HG03103 (cell line): ENCODE results near the gene BCKDK.
A peak's percentile ranks its signal among the peaks of the same experiment; 100 is the strongest.
"Not testable (repeated sequence)": the region's sequence is repeated elsewhere in the genome, so short reads cannot be mapped to it uniquely, and the experiment has no call there.

Experiments used
- ATAC-seq: cut with Tn5 transposase; IDR thresholded peaks from one replicate; pipeline ENCODE4 v1.9.1; 2021; ENCODE audit warnings: low read depth; ENCODE audit not compliant: unreplicated experiment

The BCKDK gene

GRCh38 chr16:31138621-31139578, 30.7 kb downstream of the BCKDK start:
- ATAC-seq: no peak

- not testable (repeated sequence) for ATAC-seq
These were observed 32.9 kb downstream of the BCKDK start for GRCh38 chr16:31141071-31141469.

- peak; percentile 1 for ATAC-seq
These were observed 33.4 kb downstream of the BCKDK start for GRCh38 chr16:31141489-31142108.

GRCh38 chr16:31142109-31143010, 34.2 kb downstream of the BCKDK start:
- ATAC-seq: peak; percentile 83

GRCh38 chr16:31143011-31143693, 35.0 kb downstream of the BCKDK start:
- ATAC-seq: no peak

GRCh38 chr16:31143694-31144148, 35.5 kb downstream of the BCKDK start:
- no peak for ATAC-seq

GRCh38 chr16:31144418-31144817, 36.2 kb downstream of the BCKDK start:
- ATAC-seq: not testable (repeated sequence)

GRCh38 chr16:31145398-31145990, 37.3 kb downstream of the BCKDK start:
- ATAC-seq: no peak

- no peak for ATAC-seq
These were observed 39.4 kb downstream of the BCKDK start for GRCh38 chr16:31147574-31147973.

GRCh38 chr16:31148281-31148728, 40.1 kb downstream of the BCKDK start:
- ATAC-seq: no peak

GRCh38 chr16:31148896-31149295, 40.7 kb downstream of the BCKDK start:
- ATAC-seq: no peak

GRCh38 chr16:31149332-31149731, 41.1 kb downstream of the BCKDK start:
- ATAC-seq: no peak

- ATAC-seq: no peak
These were observed 42.0 kb downstream of the BCKDK start, which contains the start of gene PRSS36 for GRCh38 chr16:31149894-31150890. PRSS36 (minus strand) TSS chr16:31150066; CDS start chr16:31150035, 31 bp downstream.

GRCh38 chr16:31150976-31151375, 42.8 kb downstream of the BCKDK start:
- not testable (repeated sequence) for ATAC-seq

GRCh38 chr16:31157136-31157535, 49.0 kb downstream of the BCKDK start:
- ATAC-seq: no peak
